Activated CD4-positive, alpha-beta T cell treated with anti-CD3 and anti-CD28 coated beads, Interleukin-2, amount 50 U/mL, for 4 hours (primary cell): ENCODE results near the gene THOC6.
A peak's percentile ranks its signal among the peaks of the same experiment; 100 is the strongest.

Source experiments
- DNase-seq, 2 experiments: peaks; one replicate each; pipeline ENCODE4 v3.0.0-alpha.2; 2020

Gene THOC6

GRCh38 chr16:3017794-3018506 lies 5.9 kb upstream of the THOC6 start, which contains the start of gene CLDN6:
CLDN6 (minus strand) TSS chr16:3018183; CDS start chr16:3016021, 2,162 bp downstream.
- DNase-seq: no peak

GRCh38 chr16:3019594-3020246 lies 4.1 kb upstream of the THOC6 start:
- no peak for DNase-seq

GRCh38 chr16:3020247-3020603 lies 3.6 kb upstream of the THOC6 start, which contains the start of gene TNFRSF12A:
TNFRSF12A (plus strand) TSS chr16:3020368; CDS start chr16:3020398, 30 bp downstream.
- DNase-seq: peak in 1 of 2 experiments; percentile 34

GRCh38 chr16:3020604-3021448 lies 3.0 kb upstream of the THOC6 start:
- DNase-seq: peak; percentile 63 to 69

GRCh38 chr16:3021449-3022207 lies 2.2 kb upstream of the THOC6 start:
- peak; percentile 89 to 91 for DNase-seq

- DNase-seq: peak; percentile 94
Measured at GRCh38 chr16:3022208-3022683, 1.6 kb upstream of the THOC6 start.

GRCh38 chr16:3022684-3023414 lies 986 bp upstream of the THOC6 start:
- DNase-seq: no peak

- no peak for DNase-seq
Measured at GRCh38 chr16:3023415-3023668, 493 bp upstream of the THOC6 start.

GRCh38 chr16:3025032-3026002 lies 1.5 kb downstream of the THOC6 start:
- DNase-seq: no peak

- no peak for DNase-seq
Measured at GRCh38 chr16:3026003-3026378, 2.2 kb downstream of the THOC6 start.

GRCh38 chr16:3026609-3027488 lies 3.0 kb downstream of the THOC6 start:
- no peak for DNase-seq

- no peak for DNase-seq
Measured at GRCh38 chr16:3027489-3027795, 3.6 kb downstream of the THOC6 start.

- peak; percentile 82 to 84 for DNase-seq
Measured at GRCh38 chr16:3027983-3028715, 4.3 kb downstream of the THOC6 start.

GRCh38 chr16:3028716-3029319 lies 5.0 kb downstream of the THOC6 start:
- no peak for DNase-seq

GRCh38 chr16:3029491-3030221 lies 5.8 kb downstream of the THOC6 start:
- peak; percentile 31 to 43 for DNase-seq

GRCh38 chr16:3030222-3031212 lies 6.7 kb downstream of the THOC6 start:
- no peak for DNase-seq

- no peak for DNase-seq
Measured at GRCh38 chr16:3032624-3033023, 8.8 kb downstream of the THOC6 start.
